ENCODE results near the gene SMIM43. TPM values are rescaled to one million over a fixed set of nuclear protein-coding genes. Genes with fewer than 3 reads are reported as not detected.
A peak's percentile ranks its signal among the peaks of the same experiment; 100 is the strongest.
"Not testable (repeated sequence)": the region's sequence is repeated elsewhere in the genome, so short reads cannot be mapped to it uniquely, and the experiment has no call there.

The SMIM43 gene
- total RNA-seq, 2 donors from 2014 or later: not detected

DNA sequence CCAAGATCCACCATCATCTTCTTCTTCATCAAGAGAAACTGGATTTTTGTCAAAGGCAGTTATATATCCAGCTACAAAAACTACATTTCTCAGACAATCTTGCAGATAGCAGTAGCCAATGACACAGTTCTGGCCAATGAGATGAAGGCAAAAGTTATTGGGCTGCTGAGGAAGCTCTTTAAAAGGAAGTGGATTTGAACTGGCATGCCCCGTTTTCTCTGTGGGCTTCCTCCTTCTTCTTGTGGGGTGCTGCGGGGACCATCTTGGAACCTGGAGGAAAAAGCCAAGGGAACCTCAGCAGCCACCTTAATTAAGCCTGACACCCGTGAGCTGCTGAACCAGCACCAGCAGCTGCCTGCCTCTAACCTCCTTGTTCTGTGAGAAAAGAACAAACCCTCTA, 4.8 kb downstream of the SMIM43 start:
- no peak for ATAC-seq
- Mint-ChIP-seq H3K9me3 (no peaks in the 10 kb centered on the region), H3K36me3 (peaks cover 7 to 8% of the 10 kb centered on the region in 2 donors), H3K27ac (no peak overlapping the region)
- no peak for DNase-seq (ENCODE audit: low spot score in 2 of 2)

DNA sequence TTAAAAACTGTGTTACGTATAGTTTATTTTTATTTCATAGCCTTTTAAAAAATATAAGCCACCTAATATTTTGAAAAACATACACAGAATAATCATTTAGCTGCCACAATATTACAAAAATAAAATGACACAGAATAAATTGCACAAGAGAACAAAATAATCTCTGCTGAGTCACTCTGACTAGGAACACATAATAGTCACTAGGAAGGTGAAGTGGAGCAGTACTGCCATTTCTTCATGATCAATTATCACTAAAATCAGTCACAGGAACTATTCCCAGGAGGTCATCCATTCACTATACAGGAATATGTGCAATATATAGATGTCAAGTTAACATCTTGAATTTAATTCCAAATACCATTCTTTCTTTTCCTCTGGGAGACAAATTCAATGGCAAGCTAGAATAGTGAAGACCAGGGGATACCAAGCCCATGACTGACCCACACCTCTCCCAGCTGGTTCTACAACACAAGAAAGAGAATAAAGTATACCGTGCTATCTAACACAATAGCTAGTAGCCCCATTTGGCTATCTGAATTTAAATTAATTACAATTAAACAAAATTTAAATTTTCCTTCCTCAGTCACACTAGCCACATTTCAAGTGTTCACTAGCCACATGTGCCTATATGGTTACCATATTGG, 5.9 kb downstream of the SMIM43 start:
- ATAC-seq: no peak
- DNase-seq (ENCODE audit: low spot score in 2 of 2): no peak
- Mint-ChIP-seq H3K27ac (no peak overlapping the region), H3K9me3 (no peaks in the 10 kb centered on the region), H3K36me3 (peaks cover 6% of the 10 kb centered on the region in 2 donors)

DNA sequence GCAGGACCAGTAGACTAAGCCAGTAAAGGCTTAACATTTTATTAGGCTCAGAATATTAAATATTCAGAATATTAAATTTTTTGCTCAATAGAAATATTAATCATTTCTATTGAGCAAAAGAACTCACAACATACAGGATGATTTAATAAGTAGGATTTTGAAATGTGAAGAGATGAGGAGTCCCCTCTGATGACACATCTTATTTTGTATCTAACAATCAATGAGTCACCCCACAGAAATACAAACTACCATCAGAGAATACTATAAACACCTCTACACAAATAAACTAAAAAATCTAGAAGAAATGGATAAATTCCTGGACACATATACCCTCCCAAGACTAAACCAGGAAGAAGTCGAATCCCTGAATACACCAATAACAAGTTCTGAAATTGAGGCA, 12.8 kb downstream of the SMIM43 start:
- not testable (repeated sequence) for H3K36me3 Mint-ChIP-seq; H3K27ac Mint-ChIP-seq; ATAC-seq; H3K9me3 Mint-ChIP-seq; DNase-seq (ENCODE audit: low spot score in 2 of 2)

DNA sequence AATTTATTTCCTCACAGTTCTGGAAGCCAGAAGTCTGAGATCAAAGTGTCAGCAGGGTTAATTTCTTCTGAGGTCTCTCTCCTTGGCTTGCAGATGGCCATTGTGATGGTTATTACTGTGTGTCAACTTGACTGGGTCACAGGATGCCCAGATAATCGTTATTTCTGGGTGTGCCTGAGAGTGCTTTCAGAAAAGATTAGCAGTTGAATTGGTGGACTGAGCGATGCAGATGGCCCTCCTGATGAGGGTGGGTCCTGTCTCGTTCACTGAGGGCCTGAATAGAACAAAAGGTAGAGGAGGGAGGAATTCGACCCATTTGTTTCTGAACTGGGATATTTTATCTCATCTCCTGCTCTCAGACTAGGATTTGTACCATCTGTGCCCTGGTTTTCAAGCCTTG, 15.7 kb downstream of the SMIM43 start:
- Mint-ChIP-seq H3K36me3 (no peaks in the 10 kb centered on the region), H3K27ac (no peak overlapping the region), H3K9me3 (no peaks in the 10 kb centered on the region)
- DNase-seq (ENCODE audit: low spot score in 2 of 2): no peak
- ATAC-seq: no peak

DNA sequence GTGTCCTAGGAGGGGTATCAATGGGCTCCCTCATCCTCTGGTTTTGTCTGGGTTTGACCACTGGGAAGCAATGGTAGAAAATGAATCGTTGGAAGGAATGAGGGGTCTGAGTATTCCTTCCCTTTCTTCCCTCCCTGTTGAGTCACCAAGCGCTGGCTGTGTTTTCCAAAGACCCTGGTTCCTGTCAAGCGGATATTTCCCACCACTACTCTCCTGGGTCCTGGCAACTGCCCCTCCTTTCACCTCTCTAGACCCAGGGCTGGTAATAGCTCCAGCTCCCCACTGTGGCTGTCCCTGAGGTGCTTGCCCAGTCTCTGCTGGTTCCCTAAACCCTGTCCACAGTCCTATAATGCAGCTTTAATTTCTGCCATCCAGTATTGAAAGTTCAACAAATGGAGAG, 22.2 kb downstream of the SMIM43 start:
- no peak overlapping the region for H3K27ac Mint-ChIP-seq
- DNase-seq (ENCODE audit: low spot score in 2 of 2): no peak
- no peaks in the 10 kb centered on the region for H3K9me3 Mint-ChIP-seq
- ATAC-seq: no peak
- no peaks in the 10 kb centered on the region for H3K36me3 Mint-ChIP-seq

DNA sequence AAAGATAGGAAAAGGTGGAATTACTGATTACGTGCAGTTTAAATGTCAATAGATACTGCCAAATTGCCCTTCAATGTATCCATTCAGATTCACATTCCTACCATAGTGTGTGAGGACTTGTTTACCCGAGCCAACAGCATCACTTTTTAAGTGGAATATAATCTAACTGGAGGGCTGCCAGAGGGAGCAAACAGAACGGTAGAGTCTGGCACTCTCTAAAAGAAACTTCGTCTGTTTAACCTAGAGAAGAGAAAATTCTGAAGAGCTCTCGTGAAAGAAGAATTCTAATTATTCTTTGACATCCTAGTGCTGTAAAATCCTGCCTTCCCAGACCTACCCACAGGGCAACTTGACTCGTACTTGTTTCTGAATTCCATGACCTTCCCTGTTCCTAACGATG, 23.2 kb downstream of the SMIM43 start:
- no peaks in the 10 kb centered on the region for H3K36me3 Mint-ChIP-seq
- ATAC-seq (no peak), DNase-seq (ENCODE audit: low spot score in 2 of 2) (no peak)
- no peak overlapping the region for H3K27ac Mint-ChIP-seq
- H3K9me3 Mint-ChIP-seq: no peaks in the 10 kb centered on the region

DNA sequence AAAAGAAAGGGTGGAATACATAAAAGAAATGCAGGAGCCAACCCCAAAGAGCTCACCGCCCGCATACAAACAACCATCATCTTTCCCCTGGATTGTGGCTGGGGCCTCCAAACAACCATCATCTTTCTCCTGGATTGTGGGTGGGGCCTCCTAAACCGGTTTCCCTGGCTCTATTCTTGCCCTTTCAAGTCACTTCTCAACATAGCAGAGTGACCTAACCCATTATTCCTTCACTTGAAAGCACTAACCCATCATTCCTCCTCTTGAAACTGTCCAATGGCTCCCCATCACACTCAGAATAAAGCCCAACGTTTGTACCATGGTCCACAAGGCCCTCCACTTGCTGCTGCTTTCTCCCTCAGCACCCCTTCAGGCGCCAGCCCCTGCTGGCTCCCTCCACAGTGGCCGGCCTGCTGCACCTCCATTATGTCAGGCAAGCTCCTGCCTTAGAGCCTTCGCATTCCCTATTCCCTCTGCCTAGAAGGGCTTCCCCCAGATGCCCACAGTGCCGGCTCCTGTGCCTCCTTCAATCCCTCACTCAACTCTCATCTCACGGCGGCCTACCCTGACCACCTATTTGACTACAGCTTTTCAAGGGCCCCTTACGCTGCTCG, 24.1 kb downstream of the SMIM43 start:
- DNase-seq (ENCODE audit: low spot score in 2 of 2): no peak

DNA sequence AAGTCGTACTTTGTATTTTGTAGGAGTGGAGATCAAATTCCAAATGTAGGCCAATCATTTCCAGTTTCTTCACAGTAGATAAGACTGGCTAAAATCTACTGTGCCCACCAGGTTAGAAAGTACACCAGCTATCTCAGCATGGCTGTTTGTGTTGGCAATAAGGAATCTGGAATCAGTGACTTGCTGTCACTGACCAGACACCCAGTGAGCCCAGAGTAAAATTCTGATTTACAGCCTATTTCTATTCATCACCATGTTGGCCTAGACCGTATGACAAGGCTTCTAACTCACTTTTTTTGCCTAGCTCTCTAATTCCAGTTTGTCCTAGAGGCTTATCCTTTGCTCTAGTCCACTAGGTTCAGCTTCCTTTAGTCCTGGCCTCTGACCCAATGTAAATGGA, 25.4 kb downstream of the SMIM43 start:
- ATAC-seq (no peak), DNase-seq (ENCODE audit: low spot score in 2 of 2) (no peak)
- Mint-ChIP-seq H3K9me3 (no peaks in the 10 kb centered on the region), H3K27ac (no peak overlapping the region), H3K36me3 (no peaks in the 10 kb centered on the region)

More for the DNA sequence above, 24.1 kb downstream of the SMIM43 start:
- H3K9me3 Mint-ChIP-seq: no peaks in the 10 kb centered on the region
- no peak overlapping the region for H3K27ac Mint-ChIP-seq
- H3K36me3 Mint-ChIP-seq: no peaks in the 10 kb centered on the region
- no peak for ATAC-seq

DNA sequence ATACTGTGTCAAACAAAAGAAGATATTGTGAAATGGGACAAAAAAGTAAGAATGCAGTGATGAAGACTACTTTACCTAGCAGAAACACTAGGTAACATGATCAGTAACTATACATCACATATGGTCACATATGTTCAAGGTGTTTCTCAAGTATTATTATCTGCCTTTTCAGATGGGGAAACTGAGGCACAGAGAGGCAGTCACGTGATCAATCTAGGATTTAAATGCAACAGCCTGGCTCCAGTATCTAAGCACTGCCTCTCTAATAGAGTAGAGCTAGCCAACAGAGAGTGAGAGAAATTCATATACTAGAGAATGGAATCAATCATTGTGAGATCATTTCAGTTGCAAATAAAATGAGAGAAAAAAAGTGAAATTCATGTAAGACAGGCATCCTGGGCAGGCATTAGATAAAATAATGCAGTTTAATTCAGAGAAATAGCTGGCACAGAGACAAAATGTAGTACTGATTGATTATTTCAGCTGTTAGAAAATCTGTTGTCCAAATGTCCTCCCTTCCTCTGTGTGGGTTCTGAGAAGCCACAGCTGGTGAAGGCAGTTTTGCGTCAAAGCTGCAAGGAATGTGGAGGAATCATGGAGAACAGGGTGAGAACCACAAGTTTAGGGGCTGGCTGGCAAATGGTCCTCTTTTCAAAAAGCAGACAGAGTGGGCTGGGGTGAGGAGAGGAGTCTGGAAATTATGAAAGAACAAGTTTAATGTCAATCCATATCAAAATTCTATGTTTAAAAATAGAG, 26.0 kb downstream of the SMIM43 start:
- ATAC-seq: no peak
- Mint-ChIP-seq H3K36me3 (no peaks in the 10 kb centered on the region), H3K27ac (no peak overlapping the region), H3K9me3 (no peaks in the 10 kb centered on the region)
- no peak for DNase-seq (ENCODE audit: low spot score in 2 of 2)

DNA sequence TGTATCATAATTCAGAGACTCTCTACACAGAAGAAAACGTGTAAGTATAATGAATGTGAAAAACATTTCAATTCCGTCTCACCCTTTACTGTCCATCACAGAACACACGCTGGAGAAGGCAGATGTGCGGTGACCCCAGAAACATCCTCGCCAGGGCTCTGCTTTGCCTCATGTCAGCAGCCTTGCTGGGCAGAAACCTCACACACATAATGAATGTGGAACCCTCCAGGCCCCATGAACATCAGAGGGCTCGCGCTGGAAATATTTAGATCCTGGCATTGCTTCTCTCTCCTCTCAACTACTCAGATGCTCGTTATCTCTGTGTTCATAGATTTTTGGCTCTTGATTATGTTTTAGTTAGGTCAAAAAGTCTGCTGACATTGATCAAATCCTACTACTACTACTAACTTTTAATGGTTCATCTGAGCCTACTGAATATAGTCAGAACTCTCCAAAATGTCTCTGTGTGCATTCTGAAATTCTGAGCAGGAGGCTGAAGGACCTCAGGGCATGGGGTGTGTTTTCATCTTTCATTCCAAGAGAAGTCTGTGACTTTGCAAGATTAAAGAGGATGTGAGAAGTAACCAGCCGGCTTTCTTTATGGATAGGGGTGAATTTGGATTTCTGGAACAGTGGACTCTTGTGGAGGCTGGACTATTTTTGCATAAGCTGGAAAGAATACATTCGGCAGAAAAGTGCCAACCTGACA, 27.0 kb downstream of the SMIM43 start:
- DNase-seq (ENCODE audit: low spot score in 2 of 2) (no peak), ATAC-seq (no peak)
- Mint-ChIP-seq H3K9me3 (no peaks in the 10 kb centered on the region), H3K36me3 (no peaks in the 10 kb centered on the region), H3K27ac (no peak overlapping the region)

DNA sequence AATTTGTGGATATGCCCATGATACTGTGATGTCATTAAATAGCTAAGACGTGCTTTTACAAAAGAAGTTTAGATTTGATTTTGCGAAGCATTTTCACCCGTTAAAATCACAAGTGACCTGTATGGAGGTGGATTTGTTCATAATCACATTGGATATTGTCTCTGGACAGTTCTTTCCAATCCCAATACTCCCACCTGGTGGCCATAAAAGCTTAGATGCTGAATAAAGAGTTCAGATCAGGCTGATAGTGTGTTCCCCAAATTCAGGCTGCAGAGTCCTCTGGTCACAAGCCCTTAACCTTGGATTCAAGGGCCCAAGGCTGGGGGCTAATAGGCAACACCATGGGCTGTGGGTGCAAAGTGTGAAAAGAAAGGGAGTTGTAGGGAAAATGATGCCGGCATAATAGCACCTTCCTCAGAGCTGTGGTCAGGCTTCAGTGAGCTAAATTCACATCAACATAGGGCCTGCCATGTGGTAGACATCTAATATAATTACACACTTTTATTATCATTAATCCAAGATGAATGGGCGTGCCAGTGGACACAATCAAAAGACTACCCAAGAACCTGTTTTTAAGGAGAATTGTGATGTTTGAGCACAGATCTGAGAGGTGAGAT, 28.1 kb downstream of the SMIM43 start:
- DNase-seq (ENCODE audit: low spot score in 2 of 2) (peak in 1 of 2 donors; percentile 45), ATAC-seq (peak; percentile 34 to 50)
- H3K9me3 Mint-ChIP-seq: no peaks in the 10 kb centered on the region
- no peak overlapping the region for H3K27ac Mint-ChIP-seq
- H3K36me3 Mint-ChIP-seq: no peaks in the 10 kb centered on the region

DNA sequence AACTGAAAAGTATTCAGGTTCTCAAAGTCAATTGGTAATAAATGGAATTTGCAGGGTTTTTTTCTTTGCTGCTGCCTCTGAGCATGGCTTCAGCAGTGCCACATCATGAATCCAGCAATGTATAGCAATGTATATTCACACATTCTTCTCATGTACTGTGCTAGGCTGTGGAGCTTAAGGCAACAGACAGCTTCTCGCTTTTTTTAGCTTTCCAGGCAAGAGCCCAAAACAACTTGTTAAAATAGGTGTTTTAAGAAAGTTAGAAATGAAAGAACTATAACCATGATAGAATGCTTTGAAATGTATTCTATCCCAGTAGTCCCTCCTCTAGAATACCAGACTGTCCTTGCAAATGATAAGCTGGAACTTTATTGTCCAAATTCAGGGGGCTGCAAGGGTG, 30.4 kb downstream of the SMIM43 start:
- Mint-ChIP-seq H3K27ac (peak overlapping the region in 1 of 2 donors; percentile 3), H3K36me3 (no peaks in the 10 kb centered on the region), H3K9me3 (no peaks in the 10 kb centered on the region)
- ATAC-seq (no peak), DNase-seq (ENCODE audit: low spot score in 2 of 2) (no peak)

DNA sequence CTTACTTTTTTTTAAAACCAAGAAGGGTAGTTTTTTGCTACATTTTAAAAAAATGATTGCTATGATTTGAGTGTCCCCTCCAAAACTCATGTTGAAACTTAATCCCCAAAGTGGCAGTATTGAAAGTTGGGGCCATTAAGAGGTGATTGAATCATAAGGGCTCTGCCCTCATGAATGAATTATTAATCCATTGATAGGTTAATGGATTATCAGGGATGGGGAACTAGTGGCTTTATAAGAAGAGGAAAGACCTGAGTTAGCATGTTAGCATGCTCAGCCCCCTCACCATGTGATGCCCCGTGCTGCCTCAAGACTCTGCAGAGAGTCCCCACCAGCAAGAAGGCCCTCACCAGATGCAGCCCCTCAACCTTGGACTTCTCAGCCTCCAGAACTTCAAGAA, 31.0 kb downstream of the SMIM43 start:
- no peak for DNase-seq (ENCODE audit: low spot score in 2 of 2)
- no peaks in the 10 kb centered on the region for H3K36me3 Mint-ChIP-seq
- ATAC-seq: no peak
- no peak overlapping the region for H3K27ac Mint-ChIP-seq
- H3K9me3 Mint-ChIP-seq: no peaks in the 10 kb centered on the region

DNA sequence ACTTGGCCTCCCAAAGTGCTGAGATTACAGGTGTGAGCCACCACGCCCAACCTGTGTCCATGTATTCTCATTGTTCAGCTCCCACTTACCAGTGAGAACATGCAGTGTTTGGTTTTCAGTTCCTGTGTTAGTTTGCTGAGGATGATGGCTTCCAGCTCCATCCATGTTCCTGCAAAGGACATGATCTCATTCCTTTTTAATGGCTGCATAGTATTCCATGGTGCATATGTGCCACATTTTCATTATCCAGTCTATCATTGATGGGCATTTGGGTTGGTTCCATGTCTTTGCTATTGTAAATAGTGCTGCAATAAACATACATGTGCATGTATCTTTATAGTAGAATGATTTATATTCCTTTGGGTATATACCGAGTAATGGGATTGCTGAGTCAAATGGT, 35.2 kb downstream of the SMIM43 start:
- DNase-seq (ENCODE audit: low spot score in 2 of 2); H3K36me3 Mint-ChIP-seq; ATAC-seq; H3K27ac Mint-ChIP-seq; H3K9me3 Mint-ChIP-seq: not testable (repeated sequence)

DNA sequence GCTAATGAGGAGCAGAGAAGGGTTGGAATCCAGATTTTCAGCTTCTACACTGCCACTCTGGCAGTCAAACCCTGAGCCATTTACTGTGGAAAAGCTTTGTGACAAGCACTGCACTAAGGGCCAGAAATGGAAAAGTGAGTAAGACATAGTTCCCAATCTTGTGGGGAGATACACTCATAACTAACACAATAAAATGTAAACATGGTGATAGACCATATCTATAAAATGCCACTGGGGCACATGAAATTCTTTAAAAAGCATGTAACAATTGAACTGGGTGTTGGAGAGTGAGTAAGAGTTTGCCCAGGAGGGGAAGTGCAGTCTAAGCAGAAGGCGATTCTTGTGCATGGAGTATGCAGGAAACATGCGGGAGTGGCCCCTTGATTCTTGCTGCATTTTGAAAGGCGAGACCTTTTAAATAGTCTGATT, 36.2 kb downstream of the SMIM43 start:
- DNase-seq (ENCODE audit: low spot score in 2 of 2) (no peak), ATAC-seq (peak in 1 of 2 donors; percentile 29)
- Mint-ChIP-seq H3K27ac (no peak overlapping the region), H3K36me3 (no peaks in the 10 kb centered on the region), H3K9me3 (no peaks in the 10 kb centered on the region)

DNA sequence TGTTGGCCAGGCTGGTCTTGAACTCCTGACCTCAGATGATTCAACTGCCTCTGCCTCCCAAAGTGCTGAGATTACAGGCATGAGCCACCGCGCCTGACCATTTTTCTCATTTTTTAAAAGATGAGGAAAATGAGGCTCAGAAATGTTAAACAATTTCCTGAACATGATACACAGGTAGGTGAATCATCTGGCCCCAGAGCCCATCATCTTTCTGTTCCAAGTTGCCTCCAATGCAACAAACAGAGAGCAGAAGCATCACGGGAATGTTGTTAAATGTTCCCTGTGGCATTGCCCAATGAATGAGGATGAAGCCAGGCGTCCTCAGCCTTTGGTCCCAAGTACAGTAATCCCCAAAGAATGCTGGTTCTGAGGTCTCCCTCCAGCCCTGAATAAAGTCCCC, 36.9 kb downstream of the SMIM43 start:
- ATAC-seq: no peak
- DNase-seq (ENCODE audit: low spot score in 2 of 2): no peak
- no peaks in the 10 kb centered on the region for H3K36me3 Mint-ChIP-seq
- no peaks in the 10 kb centered on the region for H3K9me3 Mint-ChIP-seq
- H3K27ac Mint-ChIP-seq: no peak overlapping the region

All from activated naive CD4-positive, alpha-beta T cell treated with anti-CD3 and anti-CD28 coated beads, Interleukin-2, amount 50 U/mL, for 72 hours (primary cell).